ENCODE data around the gene PGBD5. TPM values are rescaled to one million over a fixed set of nuclear protein-coding genes. Genes with fewer than 3 reads are reported as not detected.

PGBD5 gene
- total and polyA plus RNA-seq, 3 donors from 2014 or later: 14.3 to 28.1 (median 16.0) TPM

- H3K27ac ChIP-seq: no peak overlapping the region
- no peaks in the 10 kb centered on the region for H3K9me3 ChIP-seq
- no peak overlapping the region for H3K4me3 ChIP-seq
- H3K4me1 ChIP-seq: no peaks in the 10 kb centered on the region
- WGBS, 2 donors: 64 to 78% methylated on average over 4 of the region's 4 CpGs
- intact Hi-C loops (cut with DNase I; ENCODE audit: low total_unique reads): no loop called here
- H3K36me3 ChIP-seq (ENCODE audit: low read depth, missing control alignments): no peaks in the 10 kb centered on the region
- no peak for DNase-seq
- H3K27me3 ChIP-seq: no peaks in the 10 kb centered on the region
- TF ChIP-seq POLR2A (IDR thresholded peaks at IDR 0.05): no peak
- no peak for TF ChIP-seq CTCF (IDR thresholded peaks at IDR 0.05)
Observed at GRCh38 chr1:230368871-230369270, 57.3 kb downstream of the PGBD5 start.

GRCh38 chr1:230368363-230368762 lies 57.8 kb downstream of the PGBD5 start:
- Histone ChIP-seq H3K4me1 (no peaks in the 10 kb centered on the region), H3K9me3 (no peaks in the 10 kb centered on the region), H3K36me3 (ENCODE audit: low read depth, missing control alignments) (no peaks in the 10 kb centered on the region), H3K27me3 (no peaks in the 10 kb centered on the region), H3K27ac (no peak overlapping the region), H3K4me3 (no peak overlapping the region)
- TF ChIP-seq POLR2A (IDR thresholded peaks at IDR 0.05): no peak
- intact Hi-C loops (cut with DNase I; ENCODE audit: low total_unique reads): no loop called here
- WGBS, 2 donors: 69 to 80% methylated on average over 5 of the region's 5 CpGs
- DNase-seq: no peak

- no peaks in the 10 kb centered on the region for H3K9me3 ChIP-seq
- WGBS, 2 donors: 87 to 91% methylated on average over 7 of the region's 7 CpGs
- TF ChIP-seq POLR2A (IDR thresholded peaks at IDR 0.05) (no peak), CTCF (IDR thresholded peaks at IDR 0.05) (no peak)
- no peaks in the 10 kb centered on the region for H3K36me3 ChIP-seq (ENCODE audit: low read depth, missing control alignments)
- intact Hi-C loops (cut with DNase I; ENCODE audit: low total_unique reads): no loop called here
- no peaks in the 10 kb centered on the region for H3K27me3 ChIP-seq
- DNase-seq: no peak
- no peak overlapping the region for H3K4me3 ChIP-seq
- no peak overlapping the region for H3K27ac ChIP-seq
- no peaks in the 10 kb centered on the region for H3K4me1 ChIP-seq
Observed at GRCh38 chr1:230366504-230366915, 59.6 kb downstream of the PGBD5 start.

GRCh38 chr1:230365723-230366307 lies 60.3 kb downstream of the PGBD5 start:
- no peak overlapping the region for H3K4me3 ChIP-seq
- no peaks in the 10 kb centered on the region for H3K4me1 ChIP-seq
- H3K36me3 ChIP-seq (ENCODE audit: low read depth, missing control alignments): no peaks in the 10 kb centered on the region
- no peak for DNase-seq
- no peak for TF ChIP-seq POLR2A (IDR thresholded peaks at IDR 0.05)
- no peak for TF ChIP-seq CTCF (IDR thresholded peaks at IDR 0.05)
- no peak overlapping the region for H3K27ac ChIP-seq
- intact Hi-C loops (cut with DNase I; ENCODE audit: low total_unique reads): no loop called here
- no peaks in the 10 kb centered on the region for H3K27me3 ChIP-seq
- no peaks in the 10 kb centered on the region for H3K9me3 ChIP-seq
- 82 to 91% methylated on average over 3 of the region's 3 CpGs for WGBS, 2 donors

- Histone ChIP-seq H3K9me3 (no peaks in the 10 kb centered on the region), H3K27ac (no peak overlapping the region), H3K4me1 (no peaks in the 10 kb centered on the region), H3K27me3 (no peaks in the 10 kb centered on the region), H3K36me3 (ENCODE audit: low read depth, missing control alignments) (no peaks in the 10 kb centered on the region), H3K4me3 (no peak overlapping the region)
- intact Hi-C loops (cut with DNase I; ENCODE audit: low total_unique reads): no loop called here
- WGBS, 2 donors: 95 to 98% methylated on average over 7 to 8 of the region's 8 CpGs
- TF ChIP-seq POLR2A (IDR thresholded peaks at IDR 0.05): no peak
- no peak for TF ChIP-seq CTCF (IDR thresholded peaks at IDR 0.05)
- no peak for DNase-seq
Observed at GRCh38 chr1:230362949-230363348, 63.2 kb downstream of the PGBD5 start.
